Measurements from ENCODE around the gene MBP.
"Not testable (repeated sequence)": the region's sequence is repeated elsewhere in the genome, so short reads cannot be mapped to it uniquely, and the experiment has no call there.

Gene MBP

DNA sequence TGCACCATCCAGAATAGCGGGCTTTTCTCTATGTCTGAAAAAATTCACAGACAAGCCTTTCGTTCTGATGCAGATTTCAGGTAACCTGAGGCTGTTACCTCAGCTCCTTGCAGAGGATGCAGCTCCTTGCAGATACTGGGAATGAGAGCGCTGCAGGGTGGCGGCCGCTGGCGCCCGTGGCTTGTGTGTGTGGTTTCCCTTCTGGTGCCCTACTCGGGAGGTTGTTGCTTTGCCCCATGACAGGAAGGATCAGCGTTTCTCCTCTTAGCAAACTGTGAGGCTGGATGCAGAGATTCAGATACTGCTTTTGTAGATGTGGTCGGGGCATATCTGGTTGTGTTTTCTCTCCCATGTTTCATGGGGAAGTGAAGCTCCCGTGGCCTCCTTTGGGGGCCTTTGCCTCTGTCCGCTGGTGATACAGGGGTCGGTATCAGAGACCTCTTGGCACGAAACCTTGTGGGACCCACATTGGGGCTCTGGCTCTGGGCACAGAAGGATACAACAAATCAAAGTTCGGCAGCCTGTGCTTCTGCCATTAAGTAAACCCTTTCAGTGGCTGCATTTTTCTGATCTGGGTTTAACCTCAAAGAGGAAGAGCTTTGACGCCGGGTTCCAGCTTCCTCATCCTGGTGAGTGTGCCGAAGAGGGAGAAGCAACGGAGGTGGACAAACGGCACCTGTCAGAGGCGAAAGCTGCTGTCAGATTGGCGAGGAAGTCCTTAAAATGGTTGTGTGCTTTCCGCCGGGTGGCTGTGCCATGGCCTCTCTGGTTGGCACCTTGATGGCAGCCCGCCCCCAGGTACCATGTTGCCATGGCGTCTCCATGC lies 127.8 kb downstream of the MBP start:
- no peak for DNase-seq (ENCODE audit: low read depth in 2 of 2)

DNA sequence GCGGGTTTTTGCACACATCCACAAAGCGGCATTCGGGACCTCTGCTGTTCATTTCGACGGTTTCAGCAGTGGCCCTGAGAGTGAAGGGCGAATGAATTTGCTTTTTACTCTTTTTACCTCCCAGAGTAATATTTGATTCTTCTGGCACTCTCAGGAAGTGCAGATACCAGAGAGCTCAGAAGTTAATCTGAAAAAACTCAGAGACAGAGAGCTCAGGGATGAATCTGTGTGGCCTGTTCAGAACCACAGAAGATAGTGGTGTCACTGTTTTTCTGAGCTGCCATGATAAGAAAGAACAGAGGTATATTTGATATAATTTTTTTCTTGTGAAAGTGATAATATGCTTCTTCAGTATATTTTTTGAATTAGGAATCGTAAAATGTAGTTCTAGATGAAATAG lies 129.3 kb downstream of the MBP start:
- no peak for DNase-seq (ENCODE audit: low read depth in 2 of 2)

DNA sequence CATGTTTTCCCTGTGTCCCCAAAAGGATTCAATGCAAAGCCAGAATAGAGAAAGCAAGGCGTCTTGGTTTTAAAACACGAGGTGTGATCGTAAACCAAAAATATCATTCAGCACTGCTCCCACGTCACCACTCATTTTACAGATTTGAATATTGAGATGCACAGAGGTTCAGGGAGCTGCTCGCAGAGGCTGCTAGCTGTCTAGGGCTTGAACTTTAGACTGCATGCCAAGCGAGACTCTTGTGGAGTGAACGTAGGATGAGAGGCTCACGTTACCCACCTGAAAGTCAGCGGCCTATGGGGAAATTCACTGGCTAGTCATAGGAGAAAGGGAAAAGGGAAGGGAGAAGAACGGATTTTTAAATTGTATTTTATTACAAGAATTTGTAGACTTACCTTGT lies 130.1 kb downstream of the MBP start:
- DNase-seq (ENCODE audit: low read depth in 2 of 2), result no peak

DNA sequence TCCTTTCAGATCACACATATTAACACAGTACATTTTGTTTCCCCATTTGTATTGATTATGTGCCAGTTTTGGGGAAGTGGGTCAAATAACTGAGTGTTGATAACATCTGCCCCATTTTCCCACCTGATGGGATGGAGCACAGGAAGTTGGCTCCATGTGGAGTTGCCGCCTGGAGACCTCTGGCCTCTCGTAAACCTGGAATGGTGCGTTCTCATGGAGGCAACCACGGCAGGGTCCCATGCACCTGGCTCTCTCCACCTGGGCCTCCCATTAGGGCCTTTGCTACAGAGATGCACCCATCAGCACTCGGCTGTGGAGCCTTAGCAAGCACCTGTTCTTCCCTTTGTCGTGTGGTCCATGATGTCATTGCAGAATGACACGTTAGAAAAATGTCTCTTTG lies 130.6 kb downstream of the MBP start:
- no peak for DNase-seq (ENCODE audit: low read depth in 2 of 2)

DNA sequence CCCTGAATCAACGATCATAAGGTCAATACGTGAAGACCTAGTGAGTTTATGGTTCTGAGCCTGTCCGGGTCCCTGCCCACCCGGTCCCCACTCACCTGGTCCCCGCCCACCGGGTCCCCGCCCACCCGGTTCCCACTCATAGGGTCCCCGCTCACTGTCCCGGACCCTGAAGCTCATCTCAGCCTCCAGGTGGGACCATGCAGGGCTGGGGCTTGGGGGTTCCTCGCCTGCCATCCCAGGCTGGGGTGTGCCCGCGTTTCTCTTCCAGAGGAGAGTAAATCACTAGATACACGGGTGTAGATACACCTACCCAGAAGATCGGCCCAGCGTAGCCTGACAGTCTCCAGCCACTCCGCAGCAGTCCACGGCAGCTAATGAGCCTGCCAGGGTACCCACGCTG lies 131.5 kb downstream of the MBP start:
- DNase-seq (ENCODE audit: low read depth in 2 of 2), result no peak

DNA sequence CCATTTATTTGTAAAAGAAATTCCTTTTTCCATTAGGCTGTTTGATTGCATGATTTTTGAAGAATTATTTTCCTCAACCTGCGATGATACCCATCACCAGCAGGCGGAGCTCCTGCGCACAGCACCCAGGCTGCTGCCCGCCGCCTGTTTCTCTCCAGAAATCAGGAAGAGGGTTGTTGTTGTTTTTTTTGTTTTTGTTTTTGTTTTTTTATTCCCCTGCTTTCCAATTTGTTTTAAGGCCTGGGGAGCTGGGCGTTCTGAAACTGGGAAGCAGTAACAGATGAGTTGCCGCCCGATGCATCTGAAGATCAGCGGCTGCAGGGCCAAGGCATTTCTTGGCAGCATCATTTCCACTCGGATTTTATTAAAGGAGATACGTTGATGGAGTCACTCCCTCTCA lies 132.1 kb downstream of the MBP start:
- DNase-seq (ENCODE audit: low read depth in 2 of 2), result peak in 1 of 2 donors; percentile 8

DNA sequence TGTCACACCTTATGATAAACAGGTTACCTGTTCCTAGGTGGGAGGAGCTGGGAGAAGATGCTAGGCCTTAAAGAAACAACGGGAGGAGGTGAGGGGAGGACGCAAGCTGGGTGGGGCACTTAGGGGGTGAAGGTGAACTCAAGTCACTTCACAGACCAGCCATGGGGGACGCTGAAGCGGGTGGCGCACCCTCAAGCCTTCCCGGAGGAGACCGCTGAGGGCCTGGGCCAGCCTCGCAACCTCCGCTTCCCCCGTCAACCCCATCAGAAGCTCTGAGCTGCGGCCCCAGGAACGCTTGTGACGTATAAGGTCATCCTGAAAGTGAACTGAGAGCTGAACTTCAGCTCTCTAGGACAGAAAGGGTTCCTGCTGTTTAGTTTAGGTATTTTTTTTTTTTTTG lies 133.5 kb downstream of the MBP start:
- DNase-seq (ENCODE audit: low read depth in 2 of 2), result no peak

DNA sequence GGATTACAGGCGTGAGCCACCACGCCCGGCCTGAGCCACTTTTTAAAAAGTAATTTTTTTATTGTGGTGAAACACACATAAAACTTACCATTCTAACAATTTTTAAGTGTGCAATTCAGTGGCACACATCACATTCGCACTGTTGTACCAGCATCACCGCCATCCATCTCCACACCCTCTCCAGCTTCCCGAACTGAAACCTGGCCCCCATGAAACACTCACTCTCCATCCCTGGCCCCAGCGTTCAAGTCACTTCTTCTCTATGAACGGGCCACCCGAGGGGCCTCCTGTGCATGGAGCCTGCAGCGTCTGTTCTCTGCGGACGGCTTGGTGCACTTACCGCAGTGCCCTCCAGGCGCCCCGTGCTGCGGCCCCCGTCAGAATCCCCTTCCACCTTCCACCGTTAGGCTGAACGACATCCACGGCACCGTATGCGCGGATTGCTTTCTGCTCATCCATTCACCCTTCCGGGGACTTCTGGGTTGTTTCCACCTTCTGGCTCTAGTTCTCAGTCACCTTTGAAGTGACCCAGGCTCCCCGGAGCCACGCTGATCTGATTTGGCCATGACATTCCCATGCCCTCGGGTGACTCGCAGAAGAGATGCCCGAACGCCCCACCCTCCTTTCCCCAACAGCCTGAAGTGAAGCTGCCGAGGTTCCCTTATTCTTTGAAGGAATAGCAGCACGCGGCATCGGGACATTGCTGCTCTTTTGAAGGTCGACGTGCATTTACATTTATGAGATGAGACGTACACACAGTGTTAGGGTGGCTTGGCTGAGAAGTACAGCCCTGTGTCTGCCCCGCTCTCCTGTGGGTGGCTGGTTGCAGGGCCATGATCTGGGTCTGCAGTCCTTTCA lies 134.4 kb downstream of the MBP start:
- DNase-seq (ENCODE audit: low read depth in 2 of 2), result no peak

DNA sequence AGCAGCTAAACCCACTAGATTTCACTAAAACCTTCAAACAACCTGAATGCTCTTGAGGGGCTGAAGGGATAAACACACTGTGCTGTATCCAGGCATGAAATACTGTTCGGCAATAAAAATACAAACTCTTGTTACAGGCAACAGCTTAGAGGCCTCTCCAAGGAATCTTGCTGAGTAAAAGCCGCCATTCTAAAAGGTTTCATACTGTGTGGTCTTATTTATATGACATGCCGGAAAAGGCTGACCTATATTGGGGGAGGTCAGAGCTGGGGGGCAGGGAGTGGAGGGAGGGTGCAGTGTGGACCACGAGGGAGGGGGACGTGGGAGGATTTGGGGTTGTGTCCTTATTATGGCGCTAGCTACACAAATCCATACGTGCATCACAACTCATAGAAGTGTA lies 136.2 kb downstream of the MBP start:
- no peak for DNase-seq (ENCODE audit: low read depth in 2 of 2)

DNA sequence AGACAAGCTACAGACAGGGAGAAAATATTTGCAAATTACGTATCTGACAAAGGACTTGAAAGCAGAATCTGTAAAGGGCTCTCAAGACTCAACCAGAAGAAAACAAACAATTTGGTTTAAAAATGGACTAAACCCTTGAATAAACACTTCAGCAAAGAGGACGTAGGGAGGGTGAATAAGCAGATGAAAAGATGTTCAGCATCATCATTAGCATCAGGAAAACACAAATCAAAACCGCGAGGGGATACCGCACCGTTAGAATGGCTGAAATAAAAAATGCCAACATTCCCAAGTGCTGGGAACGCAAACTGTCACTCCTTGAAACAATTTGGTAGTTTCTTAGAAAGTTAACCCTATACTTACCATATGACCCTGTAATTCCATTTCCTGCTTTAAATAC lies 136.7 kb downstream of the MBP start:
- no peak for DNase-seq (ENCODE audit: low read depth in 2 of 2)

DNA sequence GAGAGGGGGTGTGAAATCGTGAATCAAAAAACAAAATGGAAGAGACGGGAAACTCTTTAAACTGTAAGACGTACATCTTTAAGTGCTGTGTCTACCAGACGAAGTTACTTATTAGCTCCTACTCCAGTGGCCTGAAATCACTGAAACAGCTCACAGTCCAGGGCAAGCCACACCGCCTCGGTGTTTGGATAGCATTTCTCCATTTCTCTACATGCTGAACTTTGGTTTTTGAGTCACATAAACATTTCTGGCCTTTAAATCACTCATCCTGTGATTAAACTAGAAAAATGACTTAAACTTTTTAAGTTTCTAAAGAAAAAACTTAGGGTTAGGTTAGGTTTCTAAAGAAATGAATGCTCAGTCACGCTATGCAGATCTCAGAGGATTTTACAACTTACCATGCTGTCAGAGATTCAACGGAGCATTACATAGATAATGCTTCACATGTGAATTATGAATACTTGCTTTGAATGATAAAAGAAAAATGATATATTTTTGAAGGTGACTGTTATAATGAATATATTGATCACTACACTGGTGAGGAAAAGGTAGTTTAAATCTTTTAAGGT lies 138.4 kb downstream of the MBP start:
- no peak for DNase-seq (ENCODE audit: low read depth in 2 of 2)

DNA sequence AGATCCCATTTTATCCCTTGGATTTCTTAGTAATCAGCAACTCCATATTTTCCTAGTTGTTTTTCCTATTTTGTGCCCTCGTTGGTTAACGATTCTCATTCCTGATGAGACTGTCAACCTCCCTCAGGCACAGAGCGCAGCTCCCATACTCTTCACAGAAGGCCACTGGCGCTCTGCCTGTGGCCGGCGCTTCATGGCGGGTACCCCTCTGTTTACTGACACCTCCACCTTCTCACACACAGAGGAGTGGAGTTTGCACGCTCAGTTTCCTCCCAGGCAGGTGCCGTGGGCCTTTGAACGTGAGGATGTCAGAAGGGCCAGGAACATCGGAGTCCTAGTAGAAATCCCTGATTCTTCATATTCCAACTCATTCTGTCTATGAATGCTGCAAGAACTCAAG lies 139.0 kb downstream of the MBP start:
- DNase-seq (ENCODE audit: low read depth in 2 of 2), result no peak

DNA sequence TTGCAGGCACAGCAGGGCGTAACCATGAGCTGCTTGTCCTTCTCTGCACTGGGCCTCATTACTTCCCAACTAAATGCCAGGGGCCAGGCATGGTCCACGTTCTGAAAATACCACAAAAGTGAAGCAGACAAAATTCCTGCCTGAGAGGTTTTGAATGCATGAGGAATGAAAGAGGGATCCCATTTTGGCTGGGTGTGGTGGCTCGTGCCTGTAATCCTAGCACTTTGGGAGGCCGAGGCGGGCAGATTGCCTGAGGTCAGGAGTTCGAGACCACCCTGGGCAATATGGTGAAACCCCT lies 139.5 kb downstream of the MBP start:
- DNase-seq (ENCODE audit: low read depth in 2 of 2), result no peak

DNA sequence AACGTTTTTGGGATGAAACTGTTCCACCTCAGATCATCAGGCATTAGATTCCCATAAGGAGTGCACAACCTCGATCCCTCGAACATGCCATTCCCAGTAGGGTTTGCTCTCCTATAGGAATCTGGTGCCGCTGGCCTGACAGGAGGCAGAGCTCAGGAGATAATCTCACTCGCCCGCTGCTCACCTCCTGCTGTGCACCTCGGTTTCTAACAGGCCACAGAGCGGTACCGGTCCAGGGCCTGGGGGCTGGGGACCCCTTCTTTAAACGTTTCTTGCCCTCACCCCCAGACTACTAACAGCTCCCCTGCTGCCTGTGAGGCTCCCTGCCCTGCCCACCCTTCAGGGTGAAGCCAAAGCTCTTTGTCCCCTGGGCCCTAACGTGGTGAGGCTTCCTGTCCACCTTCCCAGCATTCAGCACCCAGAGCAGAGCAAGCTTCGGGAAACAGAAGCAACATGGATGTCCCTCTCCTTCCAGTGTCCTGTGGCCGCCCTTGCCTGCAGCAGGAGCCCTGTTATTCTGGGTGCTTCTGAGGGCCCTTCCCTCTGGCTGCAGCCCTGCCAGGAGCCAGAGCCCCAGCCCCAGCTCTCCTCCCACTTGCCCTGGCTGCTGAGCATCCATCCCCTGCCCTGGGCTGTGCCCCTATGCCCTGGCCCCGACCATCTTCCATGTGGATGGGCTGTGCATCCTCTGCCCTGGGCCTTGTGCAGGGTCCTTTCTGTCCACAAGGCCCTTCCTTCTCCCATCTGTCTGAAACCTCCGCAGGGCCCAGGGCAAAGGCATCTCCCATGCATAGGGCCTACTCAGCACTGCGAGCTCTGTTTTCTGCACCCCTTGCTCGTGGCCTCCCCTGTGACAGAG lies 140.1 kb downstream of the MBP start:
- no peak for DNase-seq (ENCODE audit: low read depth in 2 of 2)

DNA sequence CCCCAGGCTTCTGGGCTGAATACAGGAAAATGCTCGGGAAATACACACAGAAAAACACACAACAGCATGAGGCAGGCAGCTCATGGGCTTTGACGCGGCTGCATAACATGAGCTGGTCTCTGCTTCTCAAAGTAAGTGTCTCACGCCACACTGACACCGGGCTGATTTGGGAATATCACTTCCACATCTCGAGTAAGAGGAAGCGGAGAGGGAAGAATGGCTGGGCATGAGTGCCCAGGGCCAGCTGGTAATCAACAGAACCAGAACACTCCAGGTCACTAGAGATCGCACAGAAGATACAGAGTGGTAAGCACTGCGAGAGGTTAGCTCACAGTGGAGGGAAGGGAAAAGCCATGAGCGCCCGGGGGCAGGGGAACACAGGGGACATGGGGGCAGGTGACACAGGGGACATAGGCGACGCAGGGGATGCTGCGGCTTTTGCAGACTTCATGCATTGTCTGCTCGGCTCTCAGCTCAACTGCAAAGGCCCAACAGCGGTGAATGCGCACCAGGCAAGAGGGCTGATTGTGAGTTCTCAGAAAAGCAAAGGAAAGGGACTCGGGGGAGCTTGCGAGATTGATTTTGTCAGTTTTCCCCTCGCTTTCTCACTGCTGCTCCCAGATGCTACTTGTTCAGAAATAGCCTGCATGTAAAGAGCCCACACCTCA lies 141.4 kb downstream of the MBP start:
- no peak for DNase-seq (ENCODE audit: low read depth in 2 of 2)

DNA sequence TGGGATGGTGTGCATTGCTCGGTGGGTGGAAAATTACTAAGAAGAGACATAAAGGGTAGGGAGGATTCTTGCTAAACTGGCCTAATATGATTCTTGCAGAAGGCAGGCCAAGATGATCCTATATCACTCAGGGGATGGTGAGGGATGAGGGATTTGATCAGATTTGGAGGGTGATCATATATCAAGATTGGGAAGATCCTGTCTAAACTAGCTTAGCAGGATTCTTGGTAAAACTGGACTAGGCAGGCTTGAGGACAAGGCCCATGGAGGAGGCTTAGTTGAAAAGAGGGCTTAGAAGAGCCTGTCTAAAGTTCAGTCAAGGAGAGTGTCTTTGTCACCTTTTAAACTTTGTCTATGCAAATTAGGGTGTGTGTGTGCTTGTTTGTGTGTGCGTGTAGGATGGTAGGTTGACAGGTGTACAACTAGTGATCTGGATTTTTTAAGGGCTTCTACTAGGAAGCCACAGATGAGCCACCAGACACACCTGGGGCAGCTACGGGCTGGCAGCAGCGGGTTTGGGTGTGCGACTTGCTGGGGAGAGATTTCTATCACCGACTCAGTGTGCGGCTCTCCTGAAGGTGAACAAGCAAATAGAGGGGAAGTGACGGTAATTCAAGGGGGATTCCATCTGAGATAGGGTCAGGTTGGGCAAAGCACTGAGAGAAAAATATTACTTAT lies 142.1 kb downstream of the MBP start:
- DNase-seq (ENCODE audit: low read depth in 2 of 2), result not testable (repeated sequence)

DNA sequence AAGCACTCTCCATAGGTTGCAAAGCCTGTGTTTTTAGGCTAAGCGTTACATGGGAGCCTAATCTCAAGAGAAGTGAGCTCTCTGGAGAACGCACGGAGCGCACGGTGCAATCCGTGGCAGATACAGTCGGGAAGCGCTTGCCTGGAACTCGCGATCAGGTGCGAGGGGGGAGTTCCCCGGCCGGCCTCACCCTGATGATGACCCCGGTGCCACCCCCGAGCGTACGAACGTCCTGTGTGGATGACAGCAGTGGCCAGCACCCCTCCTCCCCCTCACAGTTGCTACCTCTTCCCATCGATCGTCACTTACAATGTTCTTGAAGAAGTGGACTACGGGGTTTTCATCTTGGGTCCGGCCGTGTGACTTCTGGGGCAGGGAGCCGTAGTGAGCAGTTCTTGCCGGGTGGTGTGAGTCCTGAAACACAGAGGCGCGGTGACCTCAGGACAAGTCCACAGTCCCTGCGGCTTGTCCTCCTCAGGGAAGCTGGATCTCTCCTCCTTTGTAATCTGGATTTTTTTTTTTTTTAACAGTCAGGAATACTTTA lies 142.9 kb downstream of the MBP start:
- DNase-seq (ENCODE audit: low read depth in 2 of 2), result no peak

DNA sequence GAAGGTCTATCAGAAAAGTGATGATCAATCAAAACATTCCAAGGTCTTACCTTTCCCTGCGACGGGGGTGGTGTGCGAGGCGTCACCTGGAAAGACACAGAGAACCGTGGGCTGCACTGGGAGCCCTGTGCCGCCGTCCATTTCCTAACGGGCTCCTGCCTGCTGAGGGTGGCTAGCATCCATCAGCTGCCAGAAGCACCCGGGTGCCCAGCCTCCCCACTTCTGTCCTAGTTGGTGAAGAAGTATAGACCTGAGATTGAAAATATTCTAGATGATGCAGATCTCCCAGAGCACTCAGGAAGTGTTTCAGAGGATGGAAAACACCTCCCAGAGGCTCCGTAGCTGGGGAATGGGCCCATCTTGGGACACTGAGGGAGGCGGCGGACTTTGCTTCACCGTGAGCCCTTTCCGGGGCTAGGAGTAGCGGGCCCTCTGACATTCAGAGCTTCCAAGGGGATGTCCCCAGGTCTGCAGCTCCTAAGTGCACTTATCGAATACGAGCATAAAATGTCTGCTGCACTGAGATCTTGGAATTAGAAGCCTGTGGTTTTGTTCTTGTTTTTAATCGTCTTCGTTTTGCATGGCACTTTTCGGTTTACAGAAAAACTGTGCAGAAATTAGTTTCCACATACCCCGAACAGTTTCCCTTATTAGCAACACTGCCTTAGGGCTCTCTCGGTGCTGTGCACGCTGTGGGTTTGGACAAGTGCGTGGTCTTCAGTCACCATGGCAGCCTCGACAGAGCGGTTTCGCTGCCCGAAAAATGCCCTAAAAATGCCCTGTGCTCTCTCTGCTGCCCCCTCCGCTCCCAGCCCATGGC lies 143.5 kb downstream of the MBP start:
- no peak for DNase-seq (ENCODE audit: low read depth in 2 of 2)

DNA sequence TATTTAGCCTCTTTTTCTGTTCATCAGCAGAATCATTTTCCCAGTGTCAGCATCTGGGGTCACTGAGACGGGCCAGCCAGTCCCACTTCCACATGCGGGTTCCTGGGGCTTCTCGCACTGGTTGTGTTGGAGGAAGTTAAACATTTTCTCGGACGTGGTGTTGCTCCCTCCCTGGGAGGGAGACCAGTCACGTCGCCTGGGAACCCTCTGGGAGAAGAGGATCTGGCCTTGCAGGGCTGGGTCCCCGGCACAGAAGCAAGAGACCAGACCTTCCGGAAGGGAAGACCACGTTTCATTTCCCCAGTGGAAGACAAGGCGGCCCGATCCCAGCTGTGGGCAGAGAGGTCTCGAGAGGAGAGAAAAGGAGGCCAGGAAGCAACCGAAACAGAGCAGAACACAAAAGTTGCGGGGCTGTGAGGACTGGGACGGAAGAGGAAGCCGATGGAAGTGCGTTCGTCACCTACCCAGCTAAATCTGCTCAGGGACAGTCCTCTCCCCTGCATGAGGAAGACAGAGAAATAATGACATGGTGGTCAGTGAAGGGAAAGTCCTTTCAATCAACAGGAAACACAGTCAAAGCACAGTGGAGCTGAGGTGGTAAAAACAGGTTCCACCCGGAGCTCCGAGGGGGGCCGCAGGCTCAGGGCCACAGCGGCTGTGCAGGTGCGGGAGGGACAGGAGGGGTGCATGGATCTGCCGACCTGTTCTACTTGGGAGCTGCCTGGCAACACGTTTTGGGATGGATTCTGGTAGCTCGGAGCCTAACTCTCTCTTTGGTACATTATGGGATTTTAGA lies 144.4 kb downstream of the MBP start:
- DNase-seq (ENCODE audit: low read depth in 2 of 2), result no peak

Data from stimulated activated CD4-positive, alpha-beta T cell treated with anti-CD3 and anti-CD28 coated beads, Interleukin-15, amount 100 ng/mL, for 48 hours (primary cell).